GM23248 (cell line): Measurements from ENCODE around the gene TUBGCP6.

Experiments
- EZH2 ChIP-seq: fragments of 200-600 bp; sonication (generic); IDR thresholded peaks from 2 replicates; pipeline ENCODE4 v1.6.1; 2018; ENCODE audit warnings: antibody characterized with exemption, mild to moderate bottlenecking; ENCODE audit not compliant: insufficient read depth, poor library complexity, severe bottlenecking
- EZH2phosphoT487 ChIP-seq: fragments of 200-600 bp; sonication (generic); IDR thresholded peaks from 2 replicates; pipeline ENCODE4 v1.6.1; 2018; ENCODE audit warnings: antibody characterized with exemption, moderate library complexity, mild to moderate bottlenecking, low read depth; ENCODE audit not compliant: insufficient read depth

DNA sequence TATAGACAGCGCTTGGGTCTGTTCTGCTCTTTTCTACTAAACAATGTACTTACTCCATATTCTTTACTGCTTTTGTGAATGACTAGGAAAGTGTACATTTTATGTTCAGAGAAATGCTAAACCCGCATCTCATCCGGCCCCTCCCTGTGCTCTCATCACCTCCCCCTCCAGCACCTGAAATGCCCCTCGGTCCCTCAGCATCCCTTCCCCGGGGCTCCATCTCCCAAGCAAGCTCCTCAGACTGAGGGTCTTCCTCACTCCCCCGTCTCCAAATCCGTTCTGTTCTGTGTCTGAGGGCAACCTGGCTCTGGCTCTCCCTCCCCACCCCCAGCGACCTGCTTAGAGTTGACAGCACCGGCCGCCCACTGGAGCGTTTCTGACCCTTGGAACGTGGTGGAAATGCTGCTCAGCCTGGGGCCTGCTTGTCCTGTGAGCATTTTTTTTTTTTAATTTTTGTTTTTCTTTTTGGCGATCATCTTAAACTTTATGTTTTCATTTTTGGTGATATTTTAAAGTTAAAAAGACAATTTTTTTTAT is 42.6 kb downstream of the TUBGCP6 start:
- TF ChIP-seq EZH2 (no peak), EZH2phosphoT487 (no peak)
